Glutamatergic neuron (in vitro differentiated cells): ENCODE results near the gene SYNGR3. TPM values are rescaled to one million over a fixed set of nuclear protein-coding genes. Genes with fewer than 3 reads are reported as not detected.
"Not testable (repeated sequence)": the region's sequence is repeated elsewhere in the genome, so short reads cannot be mapped to it uniquely, and the experiment has no call there.

Source experiments
- DNase-seq: peaks from one replicate; pipeline ENCODE4 v3.0.0; 2022
- H3K27ac Mint-ChIP-seq: one replicate; pipeline ENCODE4 v1.8.0; 2020; ENCODE audit warnings: mild to moderate bottlenecking, mixed read lengths, inconsistent platforms; ENCODE audit not compliant: unreplicated experiment
- H3K27me3 Mint-ChIP-seq: one replicate; pipeline ENCODE4 v1.8.0; 2020; ENCODE audit warnings: mild to moderate bottlenecking, moderate library complexity, mixed read lengths, inconsistent platforms; ENCODE audit not compliant: unreplicated experiment
- H3K36me3 Mint-ChIP-seq: one replicate; pipeline ENCODE4 v1.8.0; 2020; ENCODE audit warnings: mild to moderate bottlenecking, mixed read lengths, inconsistent platforms; ENCODE audit not compliant: unreplicated experiment
- H3K4me1 Mint-ChIP-seq: one replicate; pipeline ENCODE4 v1.8.0; 2020; ENCODE audit warnings: mild to moderate bottlenecking, low read depth, mixed read lengths, inconsistent platforms; ENCODE audit not compliant: unreplicated experiment
- H3K4me3 Mint-ChIP-seq: one replicate; pipeline ENCODE4 v1.8.0; 2020; ENCODE audit warnings: mild to moderate bottlenecking, mixed read lengths, inconsistent platforms; ENCODE audit not compliant: unreplicated experiment
- H3K9me3 Mint-ChIP-seq: one replicate; pipeline ENCODE4 v1.8.0; 2020; ENCODE audit warnings: mild to moderate bottlenecking, moderate library complexity, mixed read lengths, inconsistent platforms; ENCODE audit not compliant: unreplicated experiment
- CTCF ChIP-seq: fragments of 200-600 bp; sonication (generic); IDR thresholded peaks from one replicate; pipeline ENCODE4 v1.5.0; 2021; ENCODE audit not compliant: partially characterized antibody, unreplicated experiment
- total RNA-seq: library from RNA; stranded (reverse); fragmentation: NEBNext Ultra II Directional; extraction: Animal tissue kit (Norgen Biotek cat#: 25700); gene quantifications from one replicate; pipeline ENCODE4 v1.2.1, GENCODE V29; 2021; ENCODE audit not compliant: unreplicated experiment

SYNGR3 gene
- total RNA-seq, 1 donor from 2014 or later: 45.7 TPM

DNA sequence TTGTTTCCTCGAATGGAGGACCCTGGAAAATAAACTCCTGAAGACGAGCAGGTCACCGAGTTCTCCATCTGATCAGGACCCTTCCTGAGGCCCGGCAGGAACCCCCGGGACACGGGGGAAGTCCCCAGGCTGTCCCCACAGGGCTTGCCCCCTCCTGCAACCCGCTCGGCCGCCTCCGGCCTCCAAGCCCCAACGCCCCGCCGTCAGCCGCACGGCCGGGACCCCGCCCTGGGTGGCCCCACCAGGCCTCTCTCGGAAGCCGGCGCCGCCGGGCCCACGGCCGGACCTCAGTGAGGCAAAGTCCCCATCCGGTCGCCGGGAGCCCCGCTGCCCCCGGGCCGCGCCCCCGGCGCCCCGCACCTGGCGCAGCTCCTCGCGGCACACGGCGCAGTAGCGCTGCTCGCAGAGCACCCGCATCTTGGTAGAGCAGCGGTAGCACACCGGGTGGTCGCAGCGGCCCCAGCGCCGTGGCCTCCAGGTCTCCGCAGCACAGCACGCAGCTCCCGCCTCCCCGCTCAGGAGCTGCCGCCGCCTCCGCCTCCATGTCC lies 19.5 kb downstream of the SYNGR3 start:
- peaks cover 16% of the 10 kb centered on the region for H3K27me3 Mint-ChIP-seq
- DNase-seq: no peak
- peaks cover 20% of the 10 kb centered on the region for H3K4me1 Mint-ChIP-seq
- no peak for TF ChIP-seq CTCF
- H3K4me3 Mint-ChIP-seq: peak overlapping the region; percentile 92
- H3K36me3 Mint-ChIP-seq: peaks cover 4% of the 10 kb centered on the region
- peaks cover 10% of the 10 kb centered on the region for H3K9me3 Mint-ChIP-seq
- H3K27ac Mint-ChIP-seq: peak overlapping the region; percentile 84

DNA sequence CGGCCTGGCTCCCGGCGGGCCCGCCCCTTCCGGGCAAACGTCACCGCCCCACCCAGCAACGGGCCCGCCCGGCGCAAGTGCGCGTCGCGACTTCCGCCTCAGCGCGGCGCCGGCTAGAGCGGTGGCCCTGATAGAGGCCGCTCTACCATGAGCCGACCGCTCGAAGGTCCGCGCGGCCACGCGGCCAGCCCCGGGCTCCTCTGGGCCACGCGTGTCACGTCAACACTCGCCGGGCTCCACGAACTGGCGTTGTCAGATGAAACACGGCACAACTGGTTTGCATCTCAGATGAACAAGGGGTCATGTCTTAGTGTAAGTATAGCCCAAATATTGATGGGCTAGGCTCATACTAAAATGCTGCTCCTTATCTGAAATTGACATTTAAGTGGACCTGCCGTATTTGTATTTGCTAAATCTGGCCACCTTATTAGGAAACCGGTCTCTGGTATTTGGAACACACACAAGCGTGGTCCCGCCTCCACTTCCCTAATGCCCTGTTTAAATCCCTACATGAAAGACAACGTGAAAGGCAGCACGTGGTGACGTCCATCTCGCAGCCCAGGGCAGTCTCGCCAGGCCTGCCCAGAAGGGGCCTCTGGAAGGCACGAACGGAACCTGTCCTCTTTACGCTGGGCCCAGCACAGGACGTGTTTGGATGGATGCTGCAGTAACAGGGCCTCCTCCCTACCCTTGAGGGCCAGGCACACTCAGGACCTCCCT lies 20.2 kb downstream of the SYNGR3 start, which contains the start of gene ZNF598:
ZNF598 (minus strand) TSS at position 31 of the 720 bp plus-strand sequence.
- Mint-ChIP-seq H3K9me3 (peaks cover 8% of the 10 kb centered on the region), H3K27me3 (peaks cover 14% of the 10 kb centered on the region), H3K4me1 (peaks cover 20% of the 10 kb centered on the region), H3K27ac (peak within 1 kb of the TSS; percentile 90), H3K4me3 (peak within 1 kb of the TSS; percentile 93), H3K36me3 (peaks cover 4% of the 10 kb centered on the region)
- peak; percentile 88 for DNase-seq
- no peak for TF ChIP-seq CTCF

- not testable (repeated sequence) for H3K9me3 Mint-ChIP-seq, DNase-seq, H3K4me3 Mint-ChIP-seq, H3K36me3 Mint-ChIP-seq, H3K27ac Mint-ChIP-seq
- Mint-ChIP-seq H3K27me3 (peaks cover 12% of the 10 kb centered on the region), H3K4me1 (peaks cover 15% of the 10 kb centered on the region)
Measured at GRCh38 chr16:2011726-2012125, 22.0 kb downstream of the SYNGR3 start.

- H3K4me3 Mint-ChIP-seq: no peak overlapping the region
- H3K4me1 Mint-ChIP-seq: peaks cover 6% of the 10 kb centered on the region
- H3K27ac Mint-ChIP-seq: no peak overlapping the region
- DNase-seq: no peak
- TF ChIP-seq CTCF: no peak
- H3K36me3 Mint-ChIP-seq: no peaks in the 10 kb centered on the region
- H3K27me3 Mint-ChIP-seq: peaks cover 7% of the 10 kb centered on the region
- H3K9me3 Mint-ChIP-seq: peaks cover 4% of the 10 kb centered on the region
Measured at GRCh38 chr16:2013527-2013926, 23.8 kb downstream of the SYNGR3 start.

DNA sequence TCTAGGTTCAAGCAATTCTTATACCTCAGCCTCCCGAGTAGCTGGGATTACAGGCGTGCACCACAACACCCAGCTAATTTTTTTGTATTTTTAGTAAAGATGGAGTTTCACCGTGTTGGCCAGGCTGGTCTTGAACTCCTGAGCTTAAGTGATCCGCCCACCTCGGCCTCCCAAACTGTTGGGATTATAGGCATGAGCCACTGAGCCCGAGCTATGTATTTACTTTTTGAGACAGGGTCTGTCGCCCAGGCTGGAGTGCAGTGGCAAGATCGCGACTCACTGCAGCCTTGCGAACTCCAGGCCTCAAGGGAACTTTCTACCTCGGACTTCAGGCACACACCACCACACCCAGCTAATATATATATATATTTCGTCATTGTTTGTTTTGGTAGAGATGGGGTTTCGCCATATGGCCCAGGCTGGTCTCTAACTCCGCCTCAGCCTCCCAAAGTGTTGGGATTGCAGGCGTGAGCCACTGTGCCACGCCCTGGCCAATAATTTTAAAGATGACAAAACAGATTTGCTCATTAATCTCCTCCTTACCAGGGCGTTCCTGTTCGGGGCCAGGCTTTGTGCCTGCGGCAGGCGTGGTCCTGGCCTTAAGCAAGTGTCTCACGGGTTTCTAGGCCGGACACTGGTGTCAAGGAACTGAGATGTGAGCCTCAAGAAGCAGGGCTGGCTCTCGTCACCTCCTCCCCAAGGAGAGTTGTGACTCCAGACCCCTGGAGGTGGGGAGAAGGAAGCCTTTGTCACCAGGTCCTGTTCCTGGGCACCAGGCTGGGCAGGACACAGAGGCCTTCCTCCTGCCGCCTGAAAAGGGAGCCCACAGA lies 25.6 kb downstream of the SYNGR3 start:
- peak overlapping the region; percentile 46 for H3K4me3 Mint-ChIP-seq
- no peaks in the 10 kb centered on the region for H3K36me3 Mint-ChIP-seq
- peaks cover 8% of the 10 kb centered on the region for H3K4me1 Mint-ChIP-seq
- H3K27me3 Mint-ChIP-seq: peaks cover 8% of the 10 kb centered on the region
- H3K9me3 Mint-ChIP-seq: peaks cover 4% of the 10 kb centered on the region
- no peak for DNase-seq
- TF ChIP-seq CTCF: no peak
- H3K27ac Mint-ChIP-seq: no peak overlapping the region
